ENCODE data around the gene RSAD1. TPM values are rescaled to one million over a fixed set of nuclear protein-coding genes. Genes with fewer than 3 reads are reported as not detected.

RSAD1 gene
- total and polyA plus RNA-seq, 4 donors, result 10.8 to 22.7 (median 18.6) TPM

DNA sequence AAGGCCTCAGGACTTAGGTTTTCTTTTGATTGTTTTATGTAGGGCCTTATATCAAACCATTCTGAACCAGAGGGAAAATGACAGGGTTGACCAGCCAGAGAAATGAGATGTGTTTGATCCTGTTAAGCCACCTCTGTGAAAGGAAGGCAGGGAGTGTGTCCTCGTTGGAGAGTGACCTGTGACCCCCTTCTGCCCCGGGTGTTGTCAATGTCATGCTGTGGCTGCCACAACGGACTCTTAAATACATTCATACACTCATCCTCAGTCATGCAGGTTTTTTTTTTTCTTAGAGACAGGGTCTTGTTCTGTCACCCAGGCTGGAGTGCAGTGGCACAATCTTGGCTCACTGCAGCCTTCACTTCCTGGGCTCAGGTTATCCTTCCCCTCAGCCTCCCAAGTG is 35.7 kb downstream of the RSAD1 start:
- Histone ChIP-seq H3K27me3 (ENCODE audit: control insufficient read depth in 4 of 4, insufficient read depth in 4 of 4, low read length in 3 of 4) (no peaks in the 10 kb centered on the region), H3K9ac (ENCODE audit: low read depth in 1 of 2, low read length in 2 of 2) (no peak overlapping the region), H3K27ac (ENCODE audit: low read depth in 1 of 2, low read length in 2 of 2) (no peak overlapping the region), H3K36me3 (ENCODE audit: control insufficient read depth in 4 of 4, insufficient read depth in 3 of 4, low read depth in 1 of 4, low read length in 3 of 4) (no peaks in the 10 kb centered on the region), H3K4me1 (ENCODE audit: control insufficient read depth in 4 of 4, insufficient read depth in 4 of 4, low read length in 3 of 4) (peaks cover 2 to 15% (median 13%) of the 10 kb centered on the region in 4 donors), H3K4me3 (ENCODE audit: low read depth in 1 of 3, low read length in 3 of 3) (no peak overlapping the region), H3K9me3 (ENCODE audit: control insufficient read depth in 4 of 4, low read length in 3 of 4) (no peaks in the 10 kb centered on the region)
- 46% methylated on average over 3 of the region's 3 CpGs for WGBS
- DNase-seq (ENCODE audit: low spot score), result no peak
- TF ChIP-seq RAD21 (IDR thresholded peaks at IDR 0.05) (no peak), TAF1 (conservative IDR thresholded peaks at IDR 0.05) (no peak), EGR1 (IDR thresholded peaks at IDR 0.05; ENCODE audit: low read depth in 2 of 2) (no peak), HNF4A (conservative IDR thresholded peaks at IDR 0.05) (no peak), YY1 (IDR thresholded peaks at IDR 0.05) (no peak), FOXA2 (IDR thresholded peaks at IDR 0.05) (no peak), SP1 (IDR thresholded peaks at IDR 0.05) (no peak), NR2F2 (IDR thresholded peaks at IDR 0.05) (no peak), RXRA (IDR thresholded peaks at IDR 0.05) (no peak), HNF4G (IDR thresholded peaks at IDR 0.05) (no peak), JUND (IDR thresholded peaks at IDR 0.05) (no peak), ZBTB33 (IDR thresholded peaks at IDR 0.05) (no peak), MAX (IDR thresholded peaks at IDR 0.05) (no peak), GABPA (IDR thresholded peaks at IDR 0.05 in 1 of 2, conservative IDR thresholded peaks at IDR 0.05 in 1 of 2) (no peak), ATF3 (IDR thresholded peaks at IDR 0.05) (no peak)
- TF ChIP-seq, protein P1, sequence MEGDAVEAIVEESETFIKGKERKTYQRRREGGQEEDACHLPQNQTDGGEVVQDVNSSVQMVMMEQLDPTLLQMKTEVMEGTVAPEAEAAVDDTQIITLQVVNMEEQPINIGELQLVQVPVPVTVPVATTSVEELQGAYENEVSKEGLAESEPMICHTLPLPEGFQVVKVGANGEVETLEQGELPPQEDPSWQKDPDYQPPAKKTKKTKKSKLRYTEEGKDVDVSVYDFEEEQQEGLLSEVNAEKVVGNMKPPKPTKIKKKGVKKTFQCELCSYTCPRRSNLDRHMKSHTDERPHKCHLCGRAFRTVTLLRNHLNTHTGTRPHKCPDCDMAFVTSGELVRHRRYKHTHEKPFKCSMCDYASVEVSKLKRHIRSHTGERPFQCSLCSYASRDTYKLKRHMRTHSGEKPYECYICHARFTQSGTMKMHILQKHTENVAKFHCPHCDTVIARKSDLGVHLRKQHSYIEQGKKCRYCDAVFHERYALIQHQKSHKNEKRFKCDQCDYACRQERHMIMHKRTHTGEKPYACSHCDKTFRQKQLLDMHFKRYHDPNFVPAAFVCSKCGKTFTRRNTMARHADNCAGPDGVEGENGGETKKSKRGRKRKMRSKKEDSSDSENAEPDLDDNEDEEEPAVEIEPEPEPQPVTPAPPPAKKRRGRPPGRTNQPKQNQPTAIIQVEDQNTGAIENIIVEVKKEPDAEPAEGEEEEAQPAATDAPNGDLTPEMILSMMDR (IDR thresholded peaks at IDR 0.05; ENCODE audit: low read depth, low read length, missing input control), result no peak
- TF ChIP-seq, protein P2, sequence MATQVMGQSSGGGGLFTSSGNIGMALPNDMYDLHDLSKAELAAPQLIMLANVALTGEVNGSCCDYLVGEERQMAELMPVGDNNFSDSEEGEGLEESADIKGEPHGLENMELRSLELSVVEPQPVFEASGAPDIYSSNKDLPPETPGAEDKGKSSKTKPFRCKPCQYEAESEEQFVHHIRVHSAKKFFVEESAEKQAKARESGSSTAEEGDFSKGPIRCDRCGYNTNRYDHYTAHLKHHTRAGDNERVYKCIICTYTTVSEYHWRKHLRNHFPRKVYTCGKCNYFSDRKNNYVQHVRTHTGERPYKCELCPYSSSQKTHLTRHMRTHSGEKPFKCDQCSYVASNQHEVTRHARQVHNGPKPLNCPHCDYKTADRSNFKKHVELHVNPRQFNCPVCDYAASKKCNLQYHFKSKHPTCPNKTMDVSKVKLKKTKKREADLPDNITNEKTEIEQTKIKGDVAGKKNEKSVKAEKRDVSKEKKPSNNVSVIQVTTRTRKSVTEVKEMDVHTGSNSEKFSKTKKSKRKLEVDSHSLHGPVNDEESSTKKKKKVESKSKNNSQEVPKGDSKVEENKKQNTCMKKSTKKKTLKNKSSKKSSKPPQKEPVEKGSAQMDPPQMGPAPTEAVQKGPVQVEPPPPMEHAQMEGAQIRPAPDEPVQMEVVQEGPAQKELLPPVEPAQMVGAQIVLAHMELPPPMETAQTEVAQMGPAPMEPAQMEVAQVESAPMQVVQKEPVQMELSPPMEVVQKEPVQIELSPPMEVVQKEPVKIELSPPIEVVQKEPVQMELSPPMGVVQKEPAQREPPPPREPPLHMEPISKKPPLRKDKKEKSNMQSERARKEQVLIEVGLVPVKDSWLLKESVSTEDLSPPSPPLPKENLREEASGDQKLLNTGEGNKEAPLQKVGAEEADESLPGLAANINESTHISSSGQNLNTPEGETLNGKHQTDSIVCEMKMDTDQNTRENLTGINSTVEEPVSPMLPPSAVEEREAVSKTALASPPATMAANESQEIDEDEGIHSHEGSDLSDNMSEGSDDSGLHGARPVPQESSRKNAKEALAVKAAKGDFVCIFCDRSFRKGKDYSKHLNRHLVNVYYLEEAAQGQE (IDR thresholded peaks at IDR 0.05), result no peak

Data from liver (tissue), 9 donors.